ENCODE results near the gene LRRC74B.
"Not testable (repeated sequence)": the region's sequence is repeated elsewhere in the genome, so short reads cannot be mapped to it uniquely, and the experiment has no call there.

DNA sequence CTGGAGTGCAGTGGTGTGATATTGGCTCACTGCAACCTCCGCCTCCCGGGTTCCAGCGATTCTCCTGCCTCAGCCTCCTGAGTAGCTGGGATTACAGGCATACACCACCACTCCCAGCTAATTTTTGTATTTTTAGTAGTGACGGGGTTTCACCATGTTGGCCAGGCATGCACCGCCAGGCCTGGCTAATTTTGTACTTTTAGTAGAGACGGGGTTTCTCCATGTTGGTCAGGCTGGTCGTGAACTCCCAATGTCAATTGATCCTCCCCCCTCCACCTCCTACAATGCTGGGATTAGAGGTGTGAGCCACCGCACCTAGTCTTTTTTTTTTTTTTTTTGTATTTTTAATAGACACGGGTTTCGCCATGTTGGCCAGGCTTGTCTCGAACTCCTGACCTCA, 42.2 kb downstream of the LRRC74B start:
- TF ChIP-seq POLR2A (IDR thresholded peaks at IDR 0.05), result not testable (repeated sequence)
- TF ChIP-seq, protein P1, sequence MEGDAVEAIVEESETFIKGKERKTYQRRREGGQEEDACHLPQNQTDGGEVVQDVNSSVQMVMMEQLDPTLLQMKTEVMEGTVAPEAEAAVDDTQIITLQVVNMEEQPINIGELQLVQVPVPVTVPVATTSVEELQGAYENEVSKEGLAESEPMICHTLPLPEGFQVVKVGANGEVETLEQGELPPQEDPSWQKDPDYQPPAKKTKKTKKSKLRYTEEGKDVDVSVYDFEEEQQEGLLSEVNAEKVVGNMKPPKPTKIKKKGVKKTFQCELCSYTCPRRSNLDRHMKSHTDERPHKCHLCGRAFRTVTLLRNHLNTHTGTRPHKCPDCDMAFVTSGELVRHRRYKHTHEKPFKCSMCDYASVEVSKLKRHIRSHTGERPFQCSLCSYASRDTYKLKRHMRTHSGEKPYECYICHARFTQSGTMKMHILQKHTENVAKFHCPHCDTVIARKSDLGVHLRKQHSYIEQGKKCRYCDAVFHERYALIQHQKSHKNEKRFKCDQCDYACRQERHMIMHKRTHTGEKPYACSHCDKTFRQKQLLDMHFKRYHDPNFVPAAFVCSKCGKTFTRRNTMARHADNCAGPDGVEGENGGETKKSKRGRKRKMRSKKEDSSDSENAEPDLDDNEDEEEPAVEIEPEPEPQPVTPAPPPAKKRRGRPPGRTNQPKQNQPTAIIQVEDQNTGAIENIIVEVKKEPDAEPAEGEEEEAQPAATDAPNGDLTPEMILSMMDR (IDR thresholded peaks at IDR 0.05), result not testable (repeated sequence)

Data from adrenal gland (tissue), 5 donors.